ENCODE results near the gene SERPIND1.

GRCh38 chr22:20818471-20818870, 44.6 kb downstream of the SERPIND1 start:
- TF ChIP-seq CTCF (IDR thresholded peaks at IDR 0.05) (no peak), POLR2A (IDR thresholded peaks at IDR 0.05) (no peak)

Data from breast epithelium (tissue), 3 donors.